NCI-H748 treated with DMSO at 0.1 percent for 48 hours (cell line): ENCODE data around the gene PLD2.
"Not testable (repeated sequence)": the region's sequence is repeated elsewhere in the genome, so short reads cannot be mapped to it uniquely, and the experiment has no call there.

Source experiments
- DNase-seq: peaks from one replicate; lab custom pipeline; 2025; lab: John Stamatoyannopoulos, UW

Gene PLD2

GRCh38 chr17:4836221-4836620 lies 29.3 kb downstream of the PLD2 start:
- no peak for DNase-seq

GRCh38 chr17:4837471-4838308 lies 30.7 kb downstream of the PLD2 start:
- DNase-seq: no peak

DNA sequence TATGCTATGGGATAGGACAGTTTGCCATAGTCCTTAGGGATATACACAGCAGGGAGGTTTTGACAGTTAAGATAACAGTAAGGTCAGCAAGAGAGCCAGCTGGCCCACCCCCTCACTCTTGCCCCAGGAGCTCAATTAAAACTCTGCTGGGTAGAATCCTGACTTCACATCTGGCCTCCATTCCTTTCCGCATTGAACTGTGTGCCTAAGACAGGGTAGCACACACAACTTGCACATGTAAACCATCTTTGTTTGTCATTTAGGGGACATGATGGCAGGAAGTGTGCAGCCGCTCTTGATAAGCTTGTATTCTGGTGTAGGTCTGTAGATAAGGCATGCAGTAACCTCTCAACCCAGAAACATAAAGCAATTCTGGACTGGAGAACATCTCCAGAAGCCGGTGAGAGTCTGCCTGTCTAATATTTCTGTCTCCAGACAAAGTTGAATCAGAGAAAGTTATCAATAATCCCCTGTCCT lies 31.4 kb downstream of the PLD2 start:
- DNase-seq: no peak

GRCh38 chr17:4839221-4839620 lies 32.3 kb downstream of the PLD2 start:
- DNase-seq: no peak

- no peak for DNase-seq
These were observed 33.3 kb downstream of the PLD2 start for GRCh38 chr17:4839965-4840892.

GRCh38 chr17:4840893-4841242 lies 33.9 kb downstream of the PLD2 start:
- no peak for DNase-seq

DNA sequence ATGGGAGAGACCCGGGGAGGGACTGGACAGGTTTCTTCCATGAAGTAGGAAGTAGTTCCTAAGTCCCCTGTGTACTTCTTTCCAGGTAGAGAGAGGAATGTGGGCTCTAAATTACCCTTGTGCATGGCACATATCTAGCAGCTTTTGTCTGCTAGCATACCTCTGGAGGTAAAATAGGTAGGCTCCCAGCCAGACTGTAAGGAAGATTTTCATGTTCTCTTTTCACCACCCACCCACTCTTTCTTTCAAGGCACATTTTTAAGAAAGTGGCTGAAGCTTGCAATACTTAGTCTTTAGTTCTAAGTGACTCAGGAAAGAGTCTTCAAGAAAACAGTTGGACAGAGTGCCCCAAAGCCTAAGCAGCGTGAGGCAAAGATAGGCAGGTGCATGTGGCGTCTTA lies 35.4 kb downstream of the PLD2 start:
- DNase-seq: no peak

GRCh38 chr17:4843321-4844000 lies 36.5 kb downstream of the PLD2 start:
- DNase-seq: no peak

DNA sequence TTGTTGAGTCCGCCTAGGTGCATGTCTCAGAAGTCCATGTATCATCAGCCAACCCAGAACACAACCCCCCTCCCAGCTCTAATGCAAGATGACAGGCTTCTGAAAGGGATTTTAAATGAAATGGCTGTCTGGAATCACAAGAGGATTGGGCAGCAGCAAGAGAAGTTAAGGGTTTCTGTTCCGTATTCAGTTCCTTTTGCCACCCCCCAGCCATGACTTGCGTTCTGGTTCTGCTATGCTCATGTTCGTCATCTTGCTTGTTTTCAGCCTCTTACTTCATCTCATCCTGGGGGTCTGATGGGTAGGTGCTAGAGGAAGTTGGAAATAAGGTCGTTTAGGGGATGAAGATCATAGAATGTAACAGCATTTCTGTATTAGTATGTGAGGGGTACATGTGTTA lies 38.2 kb downstream of the PLD2 start:
- DNase-seq: no peak

- DNase-seq: no peak
These were observed 39.9 kb downstream of the PLD2 start for GRCh38 chr17:4846635-4847390.

GRCh38 chr17:4849011-4849536 lies 42.1 kb downstream of the PLD2 start:
- no peak for DNase-seq

DNA sequence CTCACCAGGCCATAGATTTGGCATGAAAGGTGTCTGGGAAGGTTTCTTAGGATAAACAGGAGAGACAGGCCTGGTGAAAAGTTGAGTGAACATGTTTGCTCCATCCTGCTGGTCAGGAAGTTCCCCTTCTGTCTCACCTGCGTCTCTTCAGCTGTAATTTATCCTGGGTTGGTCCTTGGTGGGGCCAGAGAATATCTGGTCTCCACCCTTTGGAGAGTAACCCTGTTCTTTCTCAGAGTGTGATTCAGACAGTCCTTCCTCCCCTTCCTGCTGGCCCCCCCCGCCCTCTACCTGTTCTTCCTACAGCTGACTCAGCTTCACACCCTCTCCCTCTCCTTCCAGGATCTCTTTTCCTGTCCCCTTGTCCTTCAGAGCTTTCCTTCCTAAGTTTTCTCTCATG lies 43.3 kb downstream of the PLD2 start:
- no peak for DNase-seq

- DNase-seq: no peak
These were observed 44.1 kb downstream of the PLD2 start for GRCh38 chr17:4851084-4851483.

DNA sequence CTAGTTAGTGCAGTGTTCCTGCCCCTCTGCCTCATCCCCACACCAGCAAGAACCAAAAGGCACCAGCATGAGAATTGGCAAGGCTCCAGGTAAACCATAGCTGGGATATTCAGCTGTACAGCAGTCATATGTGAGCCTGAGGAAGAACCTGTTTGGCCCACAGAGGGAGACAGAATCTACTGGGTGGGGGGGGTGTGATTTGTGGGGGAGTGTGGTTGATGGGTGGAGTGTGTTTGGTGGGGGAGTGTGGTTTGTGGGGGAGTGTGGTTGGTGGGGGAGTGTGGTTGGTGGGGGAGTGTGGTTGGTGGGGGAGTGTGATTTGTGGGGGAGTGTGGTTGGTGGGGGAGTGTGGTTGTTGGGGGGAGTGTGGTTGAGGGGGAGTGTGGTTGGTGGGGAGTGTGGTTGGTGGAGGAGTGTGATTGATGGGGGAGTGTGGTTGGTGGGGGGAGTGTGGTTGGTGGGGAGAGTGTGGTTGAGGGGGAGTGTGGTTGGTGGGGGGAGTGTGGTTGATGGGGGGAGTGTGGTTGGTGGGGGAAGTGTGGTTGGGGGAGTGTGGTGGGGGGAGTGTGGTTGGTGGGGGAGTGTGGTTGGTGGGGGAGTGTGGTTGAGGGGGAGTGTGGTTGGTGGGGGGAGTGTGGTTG lies 45.7 kb downstream of the PLD2 start:
- DNase-seq: no peak

GRCh38 chr17:4853208-4853671 lies 46.3 kb downstream of the PLD2 start:
- DNase-seq: no peak

GRCh38 chr17:4854111-4854681 lies 47.2 kb downstream of the PLD2 start:
- DNase-seq: no peak

DNA sequence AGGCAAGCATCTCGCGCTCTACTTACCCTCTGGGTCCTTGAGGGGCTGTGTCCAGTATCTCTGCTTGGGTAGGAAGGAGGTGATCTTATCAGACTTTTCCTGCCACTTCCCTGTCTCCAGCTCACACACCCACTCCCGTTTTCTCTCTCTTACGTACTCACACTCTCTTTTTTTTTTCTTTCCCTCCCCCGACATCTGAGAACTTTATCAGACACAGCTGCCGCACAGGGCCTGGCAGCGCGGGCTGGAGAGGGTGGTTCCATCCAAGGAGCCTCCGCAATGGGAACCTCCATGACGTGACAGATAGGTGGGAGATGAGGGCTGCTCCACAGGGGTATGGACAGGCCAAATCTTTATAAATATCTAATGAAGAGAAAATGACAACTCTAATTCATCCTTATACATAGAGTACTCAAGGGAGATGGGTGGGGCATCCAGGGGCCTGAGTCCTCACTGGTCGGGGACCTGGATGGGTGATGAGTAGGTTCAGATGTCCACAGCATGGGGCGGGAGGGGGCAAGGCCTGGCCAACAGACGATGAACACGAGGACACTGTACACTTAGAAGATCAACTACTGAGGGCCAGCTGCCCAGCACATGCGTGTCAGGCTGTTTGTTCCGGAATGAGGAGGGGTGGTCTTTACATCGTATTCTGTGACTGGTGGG lies 49.5 kb downstream of the PLD2 start:
- no peak for DNase-seq

- DNase-seq: no peak
These were observed 50.0 kb downstream of the PLD2 start for GRCh38 chr17:4856937-4857314.

DNA sequence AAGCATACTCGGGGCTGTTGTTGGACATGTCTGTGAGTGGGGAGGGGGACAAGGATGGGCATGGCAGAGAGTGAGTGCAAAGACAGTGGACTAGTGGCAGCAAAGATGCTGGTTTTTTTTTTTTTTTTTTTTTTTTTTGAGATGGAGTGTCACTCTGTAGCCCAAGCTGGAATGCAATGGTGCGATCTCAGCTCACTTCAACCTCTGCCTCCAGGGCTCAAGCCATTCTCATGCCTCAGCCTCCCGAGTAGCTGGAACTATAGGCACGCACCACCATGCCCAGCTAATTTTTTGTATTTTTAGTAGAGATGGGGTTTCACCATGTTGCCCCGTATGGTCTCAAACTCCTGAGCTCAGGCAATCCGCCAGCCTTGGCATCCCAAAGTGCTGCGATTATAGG lies 50.4 kb downstream of the PLD2 start:
- DNase-seq: not testable (repeated sequence)
